ENCODE data around the gene KRTAP24-1.

- TF ChIP-seq, protein P1, sequence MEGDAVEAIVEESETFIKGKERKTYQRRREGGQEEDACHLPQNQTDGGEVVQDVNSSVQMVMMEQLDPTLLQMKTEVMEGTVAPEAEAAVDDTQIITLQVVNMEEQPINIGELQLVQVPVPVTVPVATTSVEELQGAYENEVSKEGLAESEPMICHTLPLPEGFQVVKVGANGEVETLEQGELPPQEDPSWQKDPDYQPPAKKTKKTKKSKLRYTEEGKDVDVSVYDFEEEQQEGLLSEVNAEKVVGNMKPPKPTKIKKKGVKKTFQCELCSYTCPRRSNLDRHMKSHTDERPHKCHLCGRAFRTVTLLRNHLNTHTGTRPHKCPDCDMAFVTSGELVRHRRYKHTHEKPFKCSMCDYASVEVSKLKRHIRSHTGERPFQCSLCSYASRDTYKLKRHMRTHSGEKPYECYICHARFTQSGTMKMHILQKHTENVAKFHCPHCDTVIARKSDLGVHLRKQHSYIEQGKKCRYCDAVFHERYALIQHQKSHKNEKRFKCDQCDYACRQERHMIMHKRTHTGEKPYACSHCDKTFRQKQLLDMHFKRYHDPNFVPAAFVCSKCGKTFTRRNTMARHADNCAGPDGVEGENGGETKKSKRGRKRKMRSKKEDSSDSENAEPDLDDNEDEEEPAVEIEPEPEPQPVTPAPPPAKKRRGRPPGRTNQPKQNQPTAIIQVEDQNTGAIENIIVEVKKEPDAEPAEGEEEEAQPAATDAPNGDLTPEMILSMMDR (IDR thresholded peaks at IDR 0.05): no peak
- TF ChIP-seq EZH2 (IDR thresholded peaks at IDR 0.05): no peak
Measured at GRCh38 chr21:30243691-30244090, 39.1 kb downstream of the KRTAP24-1 start.

Data from neural progenitor cell (in vitro differentiated cells).